Mucosa of gallbladder (tissue), 1 donor: ENCODE data around the gene SNRNP200. TPM values are rescaled to one million over a fixed set of nuclear protein-coding genes. Genes with fewer than 3 reads are reported as not detected.

Source experiments
- DNase-seq: peaks from one replicate; pipeline ENCODE4 v3.0.0-alpha.2; 2020; ENCODE audit warnings: low spot score
- total RNA-seq: library from RNA; stranded (reverse); gene quantifications from one replicate; pipeline ENCODE4 v1.2.1, GENCODE V29; 2021
- donor health status: DM: no; HTN: no; CAD: no.

Gene SNRNP200
- total RNA-seq, 1 donor from 2014 or later = 113 TPM

DNA sequence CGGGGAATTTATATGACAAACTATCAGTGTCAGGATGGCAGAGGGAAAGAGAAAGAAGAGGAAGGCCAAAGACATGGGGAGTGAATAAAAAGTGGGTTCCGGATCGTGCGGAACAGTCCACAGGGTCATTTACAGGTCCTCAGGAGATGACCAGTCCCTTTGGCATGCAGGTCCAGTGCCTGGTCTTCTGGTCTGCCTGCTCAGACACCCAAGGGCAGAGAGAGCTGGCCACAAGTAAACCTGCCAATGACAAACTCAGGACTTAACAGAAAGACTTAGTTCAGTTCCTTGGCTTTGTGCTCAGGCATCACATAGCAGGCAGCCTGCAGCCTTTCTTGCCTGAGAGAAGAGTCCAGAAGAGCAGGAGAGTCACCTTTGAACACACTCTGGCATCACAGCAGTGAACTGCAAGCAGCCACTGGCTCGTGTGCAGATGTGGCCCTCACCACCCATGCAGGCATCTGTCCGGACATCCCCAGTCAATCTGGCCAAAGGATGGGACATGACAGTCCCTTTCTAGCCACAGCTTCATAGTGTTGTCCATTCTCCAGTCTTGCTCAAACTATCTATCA is 53.5 kb downstream of the SNRNP200 start:
- DNase-seq = peak; percentile 34

DNA sequence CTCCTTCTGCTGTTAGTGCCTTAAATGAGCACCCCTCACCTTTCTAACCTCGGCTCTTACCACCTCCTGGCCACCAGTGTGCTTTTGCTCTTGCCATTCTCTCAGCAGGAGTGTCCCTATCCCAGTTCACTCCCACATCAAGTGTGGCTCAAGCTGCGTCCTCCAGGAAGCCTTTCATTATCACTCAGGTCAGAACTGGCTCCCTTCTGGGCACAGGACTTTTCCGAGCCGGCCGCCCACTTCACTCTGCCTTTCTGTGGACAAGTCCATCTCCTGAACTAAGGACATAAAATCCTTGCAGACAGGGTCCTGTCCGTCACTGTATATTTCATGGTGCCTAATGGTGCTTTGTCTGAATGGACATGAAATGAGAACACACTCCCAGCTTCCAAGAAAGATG is 55.2 kb downstream of the SNRNP200 start:
- no peak for DNase-seq

DNA sequence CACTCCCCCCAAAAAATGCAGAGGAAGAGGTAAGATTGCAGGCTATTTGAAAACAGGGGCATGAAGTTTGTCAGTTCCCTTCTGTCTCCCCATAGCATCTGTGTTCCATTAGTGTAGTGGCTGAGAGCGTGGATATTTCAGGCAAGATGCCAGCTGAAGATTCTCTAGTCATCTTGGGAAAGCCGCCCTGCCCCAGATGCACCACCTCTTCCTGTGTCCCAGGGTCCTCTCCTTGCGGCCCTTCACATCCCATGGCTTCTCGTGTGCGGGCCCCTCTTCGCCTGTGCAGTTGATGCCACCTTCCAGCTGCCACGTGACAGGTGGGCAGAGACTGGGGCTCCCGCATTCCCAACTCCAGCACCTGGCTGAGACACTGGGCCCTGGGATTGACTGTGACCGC is 55.7 kb downstream of the SNRNP200 start:
- DNase-seq = no peak

DNA sequence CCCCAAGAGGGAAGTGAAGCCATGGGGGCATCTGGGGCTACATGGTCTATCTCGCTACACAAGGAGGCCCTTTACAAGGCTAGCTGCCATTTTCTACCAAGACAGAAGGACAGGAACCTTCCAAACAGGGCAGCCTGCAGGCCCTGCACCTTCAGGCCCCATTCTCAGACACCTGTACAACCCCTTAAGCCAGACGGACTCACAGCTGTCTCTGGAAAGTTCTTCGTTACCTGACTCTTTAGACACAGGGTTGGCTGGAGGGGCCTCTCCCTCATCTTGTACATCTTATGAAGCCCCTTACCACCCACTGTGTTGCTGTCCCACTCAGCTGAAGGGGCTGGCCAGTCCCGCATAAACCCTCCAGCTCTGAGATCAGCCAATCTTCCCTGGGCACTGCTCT is 56.7 kb downstream of the SNRNP200 start:
- DNase-seq = no peak

DNA sequence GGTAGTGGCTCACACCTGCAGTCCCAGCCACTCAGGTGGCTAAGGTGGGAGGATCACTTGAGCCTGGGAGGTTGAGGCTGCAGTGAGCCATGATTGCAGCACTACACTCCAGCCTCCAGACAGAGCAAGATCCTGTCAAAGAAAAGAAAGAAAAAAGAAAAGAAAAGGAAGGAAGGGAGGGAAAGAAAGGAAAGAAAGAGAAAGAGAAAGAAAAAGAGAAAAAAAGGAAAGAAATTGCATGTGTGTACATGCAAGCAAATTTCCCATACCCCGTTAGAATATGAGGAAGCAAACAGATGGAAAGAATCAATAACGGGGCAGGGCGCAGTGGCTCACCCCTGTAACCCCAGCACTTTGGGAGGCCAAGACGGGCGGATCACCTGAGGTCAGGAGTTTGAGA is 57.5 kb downstream of the SNRNP200 start:
- DNase-seq = no peak

DNA sequence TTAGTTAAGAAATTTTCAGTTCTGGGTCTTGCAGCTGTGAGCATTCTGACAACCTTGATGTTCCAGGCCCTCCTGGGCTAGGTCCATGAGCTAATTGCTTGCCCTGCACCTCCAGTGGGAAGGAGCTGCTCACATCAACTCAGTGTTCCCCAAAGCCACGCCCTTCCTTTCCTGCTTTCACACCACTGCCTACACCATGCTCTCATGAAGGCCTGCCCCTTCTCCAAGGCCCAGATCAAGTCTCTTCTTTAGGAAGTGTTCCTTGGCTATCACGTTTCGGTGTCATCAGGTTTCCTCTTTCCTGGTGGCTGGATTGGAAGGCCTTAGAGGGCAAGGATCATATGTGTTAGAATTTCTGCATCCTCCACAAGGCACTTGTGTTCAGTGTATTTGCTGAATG is 58.3 kb downstream of the SNRNP200 start:
- no peak for DNase-seq

DNA sequence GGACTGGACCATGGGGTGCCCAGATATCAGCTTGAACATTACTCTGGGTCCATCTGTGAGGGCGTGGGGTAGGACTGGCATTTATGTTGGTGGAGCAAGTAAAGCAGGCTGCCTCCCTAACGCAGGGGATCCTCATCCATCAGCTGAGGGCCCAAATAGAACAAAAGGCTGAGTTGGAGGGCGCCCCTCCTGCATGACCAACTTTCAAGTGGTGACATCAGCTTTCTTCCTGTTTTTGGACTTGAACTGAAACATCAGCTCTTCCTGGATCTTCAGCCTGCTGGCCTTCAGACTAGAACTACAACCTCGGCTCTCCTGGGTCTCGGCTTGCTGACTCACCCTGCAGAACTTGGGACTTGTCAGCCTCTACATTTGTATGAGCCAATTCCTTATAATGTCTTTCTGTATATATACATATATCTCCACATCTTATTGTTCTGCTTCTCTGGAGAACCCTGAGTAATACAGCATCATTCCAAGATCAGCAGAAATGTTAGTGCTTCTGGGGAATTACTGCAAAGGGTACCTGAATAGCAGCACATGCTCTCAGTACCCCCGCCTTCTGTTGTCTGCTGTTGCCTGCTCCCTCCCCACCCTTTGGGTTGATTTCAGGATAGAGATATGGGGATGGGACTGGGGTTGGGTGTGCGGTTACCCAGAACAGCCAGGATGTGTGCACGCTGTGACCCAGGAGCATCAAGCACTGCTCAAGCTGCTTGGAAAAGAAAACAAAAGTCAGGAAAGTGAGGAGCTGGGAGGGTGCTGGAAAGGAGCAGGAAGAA is 59.5 kb downstream of the SNRNP200 start:
- DNase-seq = no peak

DNA sequence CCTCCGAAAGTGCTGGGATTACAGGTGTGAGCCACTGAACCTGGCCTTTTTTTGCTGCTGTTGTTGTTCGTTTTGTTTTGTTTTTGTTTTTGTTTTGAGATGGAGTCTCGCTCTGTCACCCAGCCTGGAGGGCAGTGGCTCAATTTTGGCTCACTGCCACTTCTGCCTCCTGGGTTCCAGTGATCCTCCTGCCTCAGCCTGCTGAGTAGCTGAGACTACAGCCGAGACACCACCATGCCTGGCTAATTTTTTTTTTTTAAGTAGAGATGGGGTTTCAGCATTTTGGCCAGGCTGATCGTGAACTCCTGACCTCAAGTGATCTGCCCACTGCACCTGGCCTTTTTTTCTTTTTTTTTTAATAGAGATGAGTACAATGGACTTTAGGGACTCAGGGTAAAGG is 61.5 kb downstream of the SNRNP200 start:
- DNase-seq = no peak

DNA sequence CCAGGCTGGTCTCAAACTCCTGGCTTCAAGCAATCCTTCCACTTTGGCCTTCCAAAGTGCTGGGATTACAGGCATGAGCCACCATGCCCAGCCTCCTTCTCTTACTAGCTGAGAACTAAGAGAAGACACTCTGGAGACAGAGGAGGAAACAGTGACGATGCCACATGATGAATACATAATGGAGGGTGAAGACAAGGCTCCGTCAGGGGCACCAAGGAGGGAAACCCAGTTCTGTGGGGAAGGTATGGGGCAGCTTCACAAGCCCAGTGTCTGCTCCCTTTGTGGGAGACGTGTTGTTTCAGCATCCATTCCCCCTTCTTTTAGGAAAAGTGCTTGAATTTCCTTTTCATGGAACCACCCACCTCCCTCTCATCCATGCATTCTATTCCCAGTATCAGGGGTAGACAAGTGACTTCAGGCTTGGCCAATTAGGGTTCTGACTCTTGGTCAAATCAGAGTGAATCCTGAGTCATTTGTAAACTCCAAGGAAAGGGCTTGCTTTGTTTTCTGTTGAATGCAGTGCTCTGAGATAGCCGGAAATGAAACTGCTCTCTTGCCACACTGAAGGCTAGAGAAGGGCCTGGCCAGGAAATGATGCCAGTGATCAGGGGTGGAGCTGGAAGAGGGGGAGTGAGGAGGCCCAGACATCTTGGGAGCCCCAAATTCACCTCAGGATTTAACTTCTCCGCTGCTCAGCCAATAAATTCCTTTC is 63.3 kb downstream of the SNRNP200 start:
- DNase-seq = peak; percentile 40

DNA sequence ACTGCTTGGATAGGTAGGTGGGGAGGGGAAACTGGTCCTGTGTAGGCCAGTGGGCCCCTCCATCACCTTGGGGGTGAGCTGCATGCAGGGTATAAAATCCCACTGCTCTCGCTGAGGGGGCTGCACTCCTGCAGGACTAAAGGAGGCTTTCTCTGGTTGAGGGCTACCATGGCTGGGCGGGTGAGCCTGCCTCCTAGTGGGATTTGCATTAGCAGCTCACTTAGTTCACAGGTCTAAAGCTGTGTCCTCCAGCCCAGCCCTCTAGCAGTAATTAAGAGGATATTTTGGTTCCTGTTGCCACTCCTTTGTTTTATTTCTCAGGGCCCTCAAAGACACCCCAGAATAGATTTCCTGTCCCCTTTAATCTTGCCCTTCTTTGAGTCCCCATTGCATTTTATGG is 64.1 kb downstream of the SNRNP200 start:
- no peak for DNase-seq

DNA sequence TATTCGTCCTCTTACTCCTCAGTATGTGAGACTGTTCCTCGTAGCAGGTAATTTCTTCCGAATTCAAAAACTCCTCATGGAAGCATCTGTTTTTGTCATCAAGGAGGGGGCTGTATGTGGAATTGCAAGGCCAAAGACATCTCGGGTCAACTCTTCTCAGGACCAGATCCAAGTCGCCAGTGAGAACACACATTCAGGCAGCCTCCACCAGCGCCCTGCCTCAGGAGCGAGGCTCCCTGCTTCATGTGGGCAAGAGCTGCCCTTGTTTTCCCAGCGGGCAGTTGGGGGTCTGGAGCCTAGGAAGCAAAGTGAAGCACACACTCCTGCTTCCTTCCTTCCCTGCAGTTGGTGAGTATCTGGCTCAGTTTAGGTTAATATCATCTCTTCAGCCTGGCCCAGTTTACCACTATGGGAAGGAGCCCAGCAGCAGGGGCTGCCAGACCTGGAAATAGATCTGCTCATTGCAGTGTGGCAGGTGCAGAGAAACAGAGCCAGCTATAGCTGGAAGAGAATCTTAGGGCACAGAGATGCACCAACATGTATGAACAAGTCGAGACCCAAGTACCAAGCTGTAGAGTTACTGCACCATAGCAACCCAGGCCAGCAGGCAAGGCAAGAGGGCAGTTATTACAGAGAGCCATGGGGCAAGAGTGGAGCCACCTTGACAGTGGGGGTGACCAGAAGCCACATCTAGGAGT is 64.9 kb downstream of the SNRNP200 start:
- no peak for DNase-seq

DNA sequence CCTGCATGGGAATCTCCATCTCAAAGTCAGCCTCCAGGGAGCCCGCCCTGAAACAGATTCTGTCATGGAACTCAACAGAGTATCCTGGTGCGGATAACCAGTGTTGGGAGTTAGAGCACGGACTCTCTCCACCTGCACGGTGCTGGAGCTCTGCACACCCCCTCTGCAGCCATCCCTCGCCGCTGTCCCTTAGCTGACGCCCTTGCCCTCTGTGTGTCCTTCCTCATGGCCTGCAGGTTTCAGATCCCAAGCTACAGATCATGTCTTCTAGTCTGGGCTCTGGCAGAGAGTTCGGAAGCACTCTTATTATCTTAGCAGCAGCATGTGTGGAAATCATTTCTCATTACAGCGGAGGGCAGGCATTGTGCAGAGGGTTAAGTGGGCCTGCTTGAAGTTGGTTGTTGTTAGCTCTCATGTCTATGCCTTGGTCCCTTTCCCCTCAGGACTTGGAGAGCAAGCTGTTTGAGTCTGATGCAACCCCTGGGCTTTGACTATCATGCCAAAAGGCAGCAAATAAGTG is 65.5 kb downstream of the SNRNP200 start:
- DNase-seq = no peak

DNA sequence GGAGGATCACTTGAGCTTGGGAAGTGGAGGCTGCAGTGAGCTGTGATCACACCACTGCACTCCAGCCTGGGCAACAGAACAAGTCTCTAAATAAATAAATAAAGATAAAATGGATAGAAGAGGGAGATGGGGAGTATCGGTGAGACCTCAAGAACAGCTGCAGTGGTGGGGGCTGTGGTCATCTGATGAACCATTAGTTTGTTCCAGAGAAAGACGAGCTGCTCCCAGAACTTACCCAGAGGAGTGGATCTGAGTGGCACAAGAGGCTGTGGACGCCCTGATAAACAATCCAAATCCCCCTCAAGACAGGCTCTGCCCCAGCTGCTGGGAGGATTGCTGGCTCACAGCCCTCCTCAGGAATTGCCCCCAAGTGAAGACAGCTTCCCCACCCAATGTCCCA is 66.3 kb downstream of the SNRNP200 start:
- no peak for DNase-seq

DNA sequence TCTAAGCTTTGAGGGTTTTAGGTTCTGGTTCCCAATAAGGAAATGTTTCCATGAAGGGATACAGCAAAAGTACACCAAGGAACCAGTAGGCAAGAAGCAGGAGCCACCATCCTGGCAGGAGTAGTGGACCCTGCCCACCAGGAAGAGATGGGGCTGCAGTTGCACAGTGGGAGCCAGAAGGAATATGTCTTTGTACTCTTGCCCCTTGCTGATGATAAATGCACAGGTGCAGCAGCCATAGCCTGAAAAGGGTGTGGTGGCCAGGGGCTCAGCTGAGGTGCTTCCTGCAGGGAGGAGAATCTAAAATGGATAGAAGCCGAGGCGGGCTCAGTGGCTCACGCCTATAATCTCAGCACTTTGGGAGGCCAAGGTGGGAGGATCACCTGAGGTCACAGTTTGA is 67.1 kb downstream of the SNRNP200 start:
- DNase-seq = no peak

DNA sequence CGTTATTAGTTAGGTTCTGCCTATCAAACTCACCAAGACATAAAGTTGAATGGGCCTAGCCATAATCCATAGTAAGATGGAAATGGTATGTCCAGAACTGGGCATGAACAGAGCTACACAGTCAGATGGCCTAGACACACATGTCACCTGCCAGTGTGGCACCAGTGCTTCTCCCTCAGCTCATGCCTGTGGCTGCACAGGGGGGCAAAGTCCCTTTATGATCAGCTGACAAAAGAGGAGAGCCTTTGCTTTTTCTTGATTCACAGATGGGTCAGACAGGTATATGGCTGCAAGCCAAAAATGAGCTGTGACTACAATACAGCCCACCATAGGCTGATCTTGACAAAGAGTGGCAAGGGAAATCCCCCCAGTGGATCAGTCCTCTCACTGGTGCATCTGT is 68.5 kb downstream of the SNRNP200 start:
- no peak for DNase-seq

DNA sequence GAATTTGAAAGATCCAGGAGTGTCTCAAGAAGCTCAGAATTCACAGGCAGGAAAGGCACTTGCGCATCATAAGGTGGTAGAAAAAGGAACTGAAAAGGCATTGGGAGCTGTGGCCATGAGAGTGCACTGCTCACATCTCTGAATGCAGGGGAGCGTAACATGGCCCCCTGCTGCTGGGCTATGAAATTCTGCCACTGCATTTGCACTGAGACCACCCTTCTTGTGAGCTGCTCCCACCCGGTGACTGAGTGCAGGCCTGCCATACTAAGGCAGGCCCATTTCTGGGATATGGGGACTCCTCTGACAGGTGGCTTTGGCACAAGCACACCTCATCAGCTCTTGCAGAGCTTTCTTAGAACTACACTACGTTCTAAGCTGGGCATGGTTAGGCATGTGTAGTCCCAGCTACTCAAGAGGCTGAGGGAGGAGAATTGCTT is 71.4 kb downstream of the SNRNP200 start:
- DNase-seq = no peak

DNA sequence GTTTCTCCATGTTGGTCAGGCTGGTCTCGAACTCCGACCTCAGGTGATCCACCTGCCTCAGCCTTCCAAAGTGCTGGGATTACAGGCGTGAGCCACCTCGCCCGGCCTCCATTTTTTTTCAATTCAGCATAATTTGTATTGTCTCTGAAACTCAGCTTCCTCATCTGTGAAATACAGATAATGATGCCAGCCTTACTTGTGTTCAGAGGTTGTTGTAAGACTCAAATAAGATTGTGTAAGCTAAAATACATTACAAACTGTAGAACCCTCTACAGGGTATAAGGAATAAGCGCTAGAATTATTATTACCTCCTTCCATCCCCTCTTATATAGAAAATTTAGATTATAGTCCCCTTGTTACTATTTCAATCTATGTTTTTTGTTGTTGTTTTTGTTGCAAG is 71.9 kb downstream of the SNRNP200 start:
- DNase-seq = no peak

DNA sequence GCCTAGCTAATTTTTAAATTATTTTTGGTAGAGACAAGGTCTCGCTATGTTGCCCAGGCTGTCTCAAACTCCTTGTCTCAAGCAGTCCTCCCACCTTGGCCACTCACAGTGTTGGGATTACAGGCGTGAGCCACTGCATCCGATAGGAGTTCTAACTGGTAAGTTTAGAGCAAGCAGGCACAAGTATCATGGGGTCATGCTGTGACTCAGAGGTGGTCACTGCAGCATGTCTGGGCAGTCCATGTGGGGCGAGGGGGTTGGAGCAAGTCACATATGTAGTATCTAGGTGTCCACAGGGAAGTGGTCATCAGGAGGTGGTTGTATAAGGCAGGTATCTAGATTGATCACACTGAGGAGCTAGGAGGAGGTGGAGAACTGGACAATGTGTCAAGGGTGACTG is 74.0 kb downstream of the SNRNP200 start:
- DNase-seq = no peak

DNA sequence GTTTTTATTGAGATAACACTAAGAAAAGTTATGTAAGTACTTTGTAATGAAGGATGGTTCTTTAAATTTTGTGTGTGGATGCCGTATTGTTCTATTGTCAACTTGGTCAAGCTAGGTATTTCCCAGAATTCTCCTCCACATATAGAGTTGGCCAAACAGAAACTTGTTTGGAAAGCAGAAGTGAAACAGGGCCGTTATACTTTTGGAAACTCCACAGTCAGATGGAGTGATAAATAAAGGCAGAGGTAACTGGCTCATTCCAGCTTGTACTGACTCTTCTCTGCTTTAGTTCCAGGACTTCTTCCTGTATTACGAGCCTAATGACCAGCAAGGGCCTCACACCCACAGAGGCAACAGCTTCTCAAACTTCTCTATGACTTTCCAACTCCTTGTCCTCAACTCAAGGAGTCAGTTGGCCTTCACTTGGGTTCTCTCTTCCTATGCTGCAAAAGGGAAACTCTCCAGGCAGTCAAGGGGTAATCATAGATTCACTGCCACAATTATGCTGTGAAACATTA is 80.3 kb downstream of the SNRNP200 start:
- DNase-seq = no peak
